ENCODE measurements around the gene DUT. TPM values are rescaled to one million over a fixed set of nuclear protein-coding genes. Genes with fewer than 3 reads are reported as not detected.
A peak's percentile ranks its signal among the peaks of the same experiment; 100 is the strongest.

DUT gene
- total RNA-seq, 1 experiment from 2014 or later: 84.1 TPM

DNA sequence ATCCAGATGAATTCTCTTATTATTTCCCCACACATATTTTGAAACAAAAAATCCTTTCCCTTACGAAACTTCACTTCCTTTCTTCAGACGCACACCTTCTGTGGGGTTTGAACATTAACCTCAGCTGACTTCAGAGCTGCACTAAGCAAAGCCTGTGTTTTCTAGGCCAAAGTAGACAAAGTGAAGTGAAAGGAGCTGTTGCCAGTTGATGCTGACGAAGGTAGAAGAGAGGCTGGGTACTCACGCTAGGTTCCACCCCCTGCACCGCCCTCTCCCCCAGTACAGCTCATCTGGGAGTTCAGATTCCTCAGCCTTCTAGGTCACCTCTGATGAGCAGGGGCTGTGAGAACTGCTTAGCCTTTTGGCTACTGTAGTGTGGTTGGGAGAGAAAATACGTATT lies 24.1 kb downstream of the DUT start:
- Mint-ChIP-seq H3K27me3 (ENCODE audit: insufficient read depth, unreplicated experiment) (no peaks in the 10 kb centered on the region), H3K27ac (ENCODE audit: unreplicated experiment) (peak overlapping the region; percentile 20), H3K4me1 (ENCODE audit: low read depth, unreplicated experiment) (peaks cover 13% of the 10 kb centered on the region), H3K9me3 (ENCODE audit: unreplicated experiment) (no peaks in the 10 kb centered on the region), H3K36me3 (ENCODE audit: insufficient read depth, unreplicated experiment) (no peaks in the 10 kb centered on the region), H3K4me3 (ENCODE audit: unreplicated experiment) (peak overlapping the region; percentile 33)
- no peak overlapping the region for H3K4me3 ChIP-seq (ENCODE audit: low read depth, low read length)
- H3K27me3 ChIP-seq (replicated peaks; ENCODE audit: control insufficient read depth, insufficient read depth, low read length): no peaks in the 10 kb centered on the region
- intact Hi-C loops (cut with micrococcal nuclease; ENCODE audit: unreplicated experiment): loop anchor here (10.0 kb wide), 2 partner anchors 289 to 459 kb away; partner anchors contain the start of genes CEP152 and FBN1
- no peak for TF ChIP-seq CTCF (IDR thresholded peaks at IDR 0.05; ENCODE audit: insufficient read depth in 1 of 2, low read depth in 1 of 2, low read length in 1 of 2, severe bottlenecking in 1 of 2, unreplicated experiment in 1 of 2)
- H3K36me3 ChIP-seq (ENCODE audit: control insufficient read depth, insufficient read depth, low read length): no peaks in the 10 kb centered on the region
- peak in 1 of 2 experiments; percentile 12 for DNase-seq
- ChIA-PET POLR2A (no interaction called here), CTCF (no interaction called here)
- no peaks in the 10 kb centered on the region for H3K9me3 ChIP-seq
- no TSS peak for BruUV-seq (replicated peaks)
- H3K4me1 ChIP-seq: no peaks in the 10 kb centered on the region

- no peak for DNase-seq
- H3K27me3 ChIP-seq (replicated peaks; ENCODE audit: control insufficient read depth, insufficient read depth, low read length): no peaks in the 10 kb centered on the region
- BruUV-seq (replicated peaks): no TSS peak
- no peaks in the 10 kb centered on the region for H3K9me3 Mint-ChIP-seq (ENCODE audit: unreplicated experiment)
- no peaks in the 10 kb centered on the region for H3K9me3 ChIP-seq
- intact Hi-C loops (cut with micrococcal nuclease; ENCODE audit: unreplicated experiment): loop anchor here (1.0 to 10.0 kb wide), 4 partner anchors 162 to 498 kb away; partner anchors contain the start of genes CEP152 and FBN1
- ChIA-PET CTCF (no interaction called here), POLR2A (no interaction called here)
- no peaks in the 10 kb centered on the region for H3K4me1 ChIP-seq
- no peak overlapping the region for H3K4me3 ChIP-seq (ENCODE audit: low read depth, low read length)
- TF ChIP-seq CTCF (IDR thresholded peaks at IDR 0.05; ENCODE audit: insufficient read depth in 1 of 2, low read depth in 1 of 2, low read length in 1 of 2, severe bottlenecking in 1 of 2, unreplicated experiment in 1 of 2): peak; percentile 45 to 59
- no peak overlapping the region for H3K27ac Mint-ChIP-seq (ENCODE audit: unreplicated experiment)
- no peaks in the 10 kb centered on the region for H3K36me3 ChIP-seq (ENCODE audit: control insufficient read depth, insufficient read depth, low read length)
- H3K4me1 Mint-ChIP-seq (ENCODE audit: low read depth, unreplicated experiment): peaks cover 13% of the 10 kb centered on the region
- H3K36me3 Mint-ChIP-seq (ENCODE audit: insufficient read depth, unreplicated experiment): no peaks in the 10 kb centered on the region
- no peak overlapping the region for H3K4me3 Mint-ChIP-seq (ENCODE audit: unreplicated experiment)
- no peaks in the 10 kb centered on the region for H3K27me3 Mint-ChIP-seq (ENCODE audit: insufficient read depth, unreplicated experiment)
Observed at GRCh38 chr15:48358229-48359152, 27.3 kb downstream of the DUT start.

- CTCF ChIA-PET: no interaction called here
- no peaks in the 10 kb centered on the region for H3K27me3 Mint-ChIP-seq (ENCODE audit: insufficient read depth, unreplicated experiment)
- no peak for DNase-seq
Observed at GRCh38 chr15:48360841-48361240, 29.6 kb downstream of the DUT start.

More at GRCh38 chr15:48360841-48361240, 29.6 kb downstream of the DUT start:
- H3K27me3 ChIP-seq (replicated peaks; ENCODE audit: control insufficient read depth, insufficient read depth, low read length): no peaks in the 10 kb centered on the region
- POLR2A ChIA-PET: no interaction called here
- H3K4me3 Mint-ChIP-seq (ENCODE audit: unreplicated experiment): no peak overlapping the region
- intact Hi-C loops (cut with micrococcal nuclease; ENCODE audit: unreplicated experiment): no loop called here
- no peaks in the 10 kb centered on the region for H3K36me3 ChIP-seq (ENCODE audit: control insufficient read depth, insufficient read depth, low read length)
- no peaks in the 10 kb centered on the region for H3K36me3 Mint-ChIP-seq (ENCODE audit: insufficient read depth, unreplicated experiment)
- no peak for TF ChIP-seq CTCF (IDR thresholded peaks at IDR 0.05; ENCODE audit: insufficient read depth in 1 of 2, low read depth in 1 of 2, low read length in 1 of 2, severe bottlenecking in 1 of 2, unreplicated experiment in 1 of 2)
- no peaks in the 10 kb centered on the region for H3K4me1 Mint-ChIP-seq (ENCODE audit: low read depth, unreplicated experiment)
- H3K4me3 ChIP-seq (ENCODE audit: low read depth, low read length): no peak overlapping the region
- H3K9me3 ChIP-seq: no peaks in the 10 kb centered on the region
- no peaks in the 10 kb centered on the region for H3K9me3 Mint-ChIP-seq (ENCODE audit: unreplicated experiment)
- no peak overlapping the region for H3K27ac Mint-ChIP-seq (ENCODE audit: unreplicated experiment)
- H3K4me1 ChIP-seq: no peaks in the 10 kb centered on the region
- BruUV-seq (replicated peaks): no TSS peak
